ENCODE measurements around the gene C1QA.
A peak's percentile ranks its signal among the peaks of the same experiment; 100 is the strongest.

DNA sequence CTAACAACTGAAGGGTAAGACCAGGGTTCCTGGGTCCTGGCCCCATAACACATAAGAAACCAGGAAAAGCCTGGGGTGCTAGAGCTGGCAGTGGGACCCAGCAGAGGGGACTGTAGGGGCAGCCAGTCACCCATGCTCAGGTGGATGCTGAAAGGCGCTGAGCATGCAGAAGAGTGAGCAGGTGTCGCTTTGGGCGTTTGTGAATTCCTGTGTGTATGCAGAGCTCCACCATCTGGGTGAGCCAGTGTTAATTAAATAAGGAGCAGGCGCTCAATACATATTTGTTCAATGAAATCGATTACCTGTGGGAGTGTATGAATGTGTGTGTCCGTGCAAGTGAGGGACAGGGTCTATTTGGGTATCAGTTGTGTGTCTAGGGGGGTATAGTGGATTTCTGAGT lies 499 bp downstream of the C1QA start:
- TF ChIP-seq, protein P1, sequence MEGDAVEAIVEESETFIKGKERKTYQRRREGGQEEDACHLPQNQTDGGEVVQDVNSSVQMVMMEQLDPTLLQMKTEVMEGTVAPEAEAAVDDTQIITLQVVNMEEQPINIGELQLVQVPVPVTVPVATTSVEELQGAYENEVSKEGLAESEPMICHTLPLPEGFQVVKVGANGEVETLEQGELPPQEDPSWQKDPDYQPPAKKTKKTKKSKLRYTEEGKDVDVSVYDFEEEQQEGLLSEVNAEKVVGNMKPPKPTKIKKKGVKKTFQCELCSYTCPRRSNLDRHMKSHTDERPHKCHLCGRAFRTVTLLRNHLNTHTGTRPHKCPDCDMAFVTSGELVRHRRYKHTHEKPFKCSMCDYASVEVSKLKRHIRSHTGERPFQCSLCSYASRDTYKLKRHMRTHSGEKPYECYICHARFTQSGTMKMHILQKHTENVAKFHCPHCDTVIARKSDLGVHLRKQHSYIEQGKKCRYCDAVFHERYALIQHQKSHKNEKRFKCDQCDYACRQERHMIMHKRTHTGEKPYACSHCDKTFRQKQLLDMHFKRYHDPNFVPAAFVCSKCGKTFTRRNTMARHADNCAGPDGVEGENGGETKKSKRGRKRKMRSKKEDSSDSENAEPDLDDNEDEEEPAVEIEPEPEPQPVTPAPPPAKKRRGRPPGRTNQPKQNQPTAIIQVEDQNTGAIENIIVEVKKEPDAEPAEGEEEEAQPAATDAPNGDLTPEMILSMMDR (IDR thresholded peaks at IDR 0.05) = peak in 3 of 7 experiments; percentile 22 to 25 (median 24)
- no peak for TF ChIP-seq POLR2A (IDR thresholded peaks at IDR 0.05)
